ENCODE measurements around the gene TMPRSS3. TPM values are rescaled to one million over a fixed set of nuclear protein-coding genes. Genes with fewer than 3 reads are reported as not detected.

The TMPRSS3 gene
- polyA plus RNA-seq, 1 of the 3 experiments (the other 2 are of a cell fraction), result not detected

- TF ChIP-seq, protein P1, sequence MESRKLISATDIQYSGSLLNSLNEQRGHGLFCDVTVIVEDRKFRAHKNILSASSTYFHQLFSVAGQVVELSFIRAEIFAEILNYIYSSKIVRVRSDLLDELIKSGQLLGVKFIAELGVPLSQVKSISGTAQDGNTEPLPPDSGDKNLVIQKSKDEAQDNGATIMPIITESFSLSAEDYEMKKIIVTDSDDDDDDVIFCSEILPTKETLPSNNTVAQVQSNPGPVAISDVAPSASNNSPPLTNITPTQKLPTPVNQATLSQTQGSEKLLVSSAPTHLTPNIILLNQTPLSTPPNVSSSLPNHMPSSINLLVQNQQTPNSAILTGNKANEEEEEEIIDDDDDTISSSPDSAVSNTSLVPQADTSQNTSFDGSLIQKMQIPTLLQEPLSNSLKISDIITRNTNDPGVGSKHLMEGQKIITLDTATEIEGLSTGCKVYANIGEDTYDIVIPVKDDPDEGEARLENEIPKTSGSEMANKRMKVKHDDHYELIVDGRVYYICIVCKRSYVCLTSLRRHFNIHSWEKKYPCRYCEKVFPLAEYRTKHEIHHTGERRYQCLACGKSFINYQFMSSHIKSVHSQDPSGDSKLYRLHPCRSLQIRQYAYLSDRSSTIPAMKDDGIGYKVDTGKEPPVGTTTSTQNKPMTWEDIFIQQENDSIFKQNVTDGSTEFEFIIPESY (IDR thresholded peaks at IDR 0.05; ENCODE audit: borderline replicate concordance, low read depth), result no peak
Observed at GRCh38 chr21:42375966-42376337, 19.9 kb downstream of the TMPRSS3 start (continued).

DNA sequence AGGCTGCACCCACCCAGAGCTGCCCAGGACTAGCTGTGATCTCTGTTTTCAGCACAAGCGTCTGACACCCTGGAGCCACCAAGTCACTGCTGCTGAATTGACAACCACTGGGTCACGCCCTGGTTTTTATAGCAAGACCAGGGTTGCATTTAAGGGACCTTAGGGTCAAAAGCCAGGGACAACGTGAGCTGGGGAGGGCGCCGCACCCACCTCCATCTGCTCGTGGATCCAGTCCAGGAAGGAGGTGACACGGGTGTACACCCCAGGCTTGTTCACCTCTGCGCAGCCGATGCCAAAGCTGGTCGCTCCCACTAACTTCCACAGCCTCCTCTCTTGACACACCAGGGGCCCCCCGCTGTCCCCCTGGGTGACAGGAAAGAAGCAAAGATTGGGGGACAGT, 20.3 kb downstream of the TMPRSS3 start:
- no peaks in the 10 kb centered on the region for H3K27me3 ChIP-seq (ENCODE audit: insufficient read depth)
- H3K79me2 ChIP-seq (ENCODE audit: insufficient read depth), result no peaks in the 10 kb centered on the region
- H3K9me2 ChIP-seq, result no peaks in the 10 kb centered on the region
- no peak overlapping the region for H2AFZ ChIP-seq (ENCODE audit: low read depth)
- no peak for TF ChIP-seq FOXM1 (IDR thresholded peaks at IDR 0.05; ENCODE audit: low read depth)
- TF ChIP-seq, protein P1 (IDR thresholded peaks at IDR 0.05; ENCODE audit: borderline replicate concordance, low read depth), result no peak
- no peak for TF ChIP-seq CTCF (IDR thresholded peaks at IDR 0.05)
- TF ChIP-seq RCOR1 (IDR thresholded peaks at IDR 0.05; ENCODE audit: low read length), result no peak
- TF ChIP-seq, protein P2, sequence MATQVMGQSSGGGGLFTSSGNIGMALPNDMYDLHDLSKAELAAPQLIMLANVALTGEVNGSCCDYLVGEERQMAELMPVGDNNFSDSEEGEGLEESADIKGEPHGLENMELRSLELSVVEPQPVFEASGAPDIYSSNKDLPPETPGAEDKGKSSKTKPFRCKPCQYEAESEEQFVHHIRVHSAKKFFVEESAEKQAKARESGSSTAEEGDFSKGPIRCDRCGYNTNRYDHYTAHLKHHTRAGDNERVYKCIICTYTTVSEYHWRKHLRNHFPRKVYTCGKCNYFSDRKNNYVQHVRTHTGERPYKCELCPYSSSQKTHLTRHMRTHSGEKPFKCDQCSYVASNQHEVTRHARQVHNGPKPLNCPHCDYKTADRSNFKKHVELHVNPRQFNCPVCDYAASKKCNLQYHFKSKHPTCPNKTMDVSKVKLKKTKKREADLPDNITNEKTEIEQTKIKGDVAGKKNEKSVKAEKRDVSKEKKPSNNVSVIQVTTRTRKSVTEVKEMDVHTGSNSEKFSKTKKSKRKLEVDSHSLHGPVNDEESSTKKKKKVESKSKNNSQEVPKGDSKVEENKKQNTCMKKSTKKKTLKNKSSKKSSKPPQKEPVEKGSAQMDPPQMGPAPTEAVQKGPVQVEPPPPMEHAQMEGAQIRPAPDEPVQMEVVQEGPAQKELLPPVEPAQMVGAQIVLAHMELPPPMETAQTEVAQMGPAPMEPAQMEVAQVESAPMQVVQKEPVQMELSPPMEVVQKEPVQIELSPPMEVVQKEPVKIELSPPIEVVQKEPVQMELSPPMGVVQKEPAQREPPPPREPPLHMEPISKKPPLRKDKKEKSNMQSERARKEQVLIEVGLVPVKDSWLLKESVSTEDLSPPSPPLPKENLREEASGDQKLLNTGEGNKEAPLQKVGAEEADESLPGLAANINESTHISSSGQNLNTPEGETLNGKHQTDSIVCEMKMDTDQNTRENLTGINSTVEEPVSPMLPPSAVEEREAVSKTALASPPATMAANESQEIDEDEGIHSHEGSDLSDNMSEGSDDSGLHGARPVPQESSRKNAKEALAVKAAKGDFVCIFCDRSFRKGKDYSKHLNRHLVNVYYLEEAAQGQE (IDR thresholded peaks at IDR 0.05; ENCODE audit: low read depth, low read length), result no peak
- TF ChIP-seq, protein P3, sequence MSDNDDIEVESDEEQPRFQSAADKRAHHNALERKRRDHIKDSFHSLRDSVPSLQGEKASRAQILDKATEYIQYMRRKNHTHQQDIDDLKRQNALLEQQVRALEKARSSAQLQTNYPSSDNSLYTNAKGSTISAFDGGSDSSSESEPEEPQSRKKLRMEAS (IDR thresholded peaks at IDR 0.05; ENCODE audit: low read depth), result no peak
- no peak for TF ChIP-seq CHD2 (IDR thresholded peaks at IDR 0.05; ENCODE audit: low read length, partially characterized antibody)
- no peak for TF ChIP-seq RFX5 (IDR thresholded peaks at IDR 0.05; ENCODE audit: low read length)
- no peak for TF ChIP-seq FOXJ3 (CRISPR knock-in tag; IDR thresholded peaks at IDR 0.05)
- no peak for TF ChIP-seq RAD21 (IDR thresholded peaks at IDR 0.05; ENCODE audit: low read length)
- no peak for TF ChIP-seq ELF1 (IDR thresholded peaks at IDR 0.05)
- TF ChIP-seq POLR2AphosphoS5 (IDR thresholded peaks at IDR 0.05; ENCODE audit: low read depth, low read length), result no peak
- 67% methylated on average over 7 of the region's 11 CpGs for WGBS (ENCODE audit: low lambda C conversion rate)
- no peak overlapping the region for H3K4me3 ChIP-seq (ENCODE audit: low read depth in 2 of 2, low read length in 1 of 2)
- ChIA-PET CTCF (no interaction called here), POLR2A (no interaction called here)
- no peaks in the 10 kb centered on the region for H3K4me1 ChIP-seq (ENCODE audit: control insufficient read depth in 1 of 2, insufficient read depth in 2 of 2, low read depth in 1 of 2, low read length in 1 of 2)
- H3K27ac ChIP-seq (ENCODE audit: low read depth in 2 of 2, low read length in 1 of 2), result no peak overlapping the region
- H4K20me1 ChIP-seq (ENCODE audit: insufficient read depth), result no peaks in the 10 kb centered on the region
- H3K4me2 ChIP-seq, result no peak overlapping the region
- DNase-seq, result no peak
- no peaks in the 10 kb centered on the region for H3F3A ChIP-seq (replicated peaks; ENCODE audit: insufficient read depth)
- no peak overlapping the region for H3K9ac ChIP-seq
- no peaks in the 10 kb centered on the region for H3K36me3 ChIP-seq (replicated peaks in 1 of 2; ENCODE audit: control insufficient read depth in 1 of 2, insufficient read depth in 2 of 2, low read length in 1 of 2)
- H3K9me3 ChIP-seq, result no peaks in the 10 kb centered on the region
